ENCODE measurements around the gene BDH1. TPM values are rescaled to one million over a fixed set of nuclear protein-coding genes. Genes with fewer than 3 reads are reported as not detected.
A peak's percentile ranks its signal among the peaks of the same experiment; 100 is the strongest.
"Not testable (repeated sequence)": the region's sequence is repeated elsewhere in the genome, so short reads cannot be mapped to it uniquely, and the experiment has no call there.

The BDH1 gene
- total and polyA plus RNA-seq, 2 experiments from 2014 or later: 61.8 to 62.9 TPM

DNA sequence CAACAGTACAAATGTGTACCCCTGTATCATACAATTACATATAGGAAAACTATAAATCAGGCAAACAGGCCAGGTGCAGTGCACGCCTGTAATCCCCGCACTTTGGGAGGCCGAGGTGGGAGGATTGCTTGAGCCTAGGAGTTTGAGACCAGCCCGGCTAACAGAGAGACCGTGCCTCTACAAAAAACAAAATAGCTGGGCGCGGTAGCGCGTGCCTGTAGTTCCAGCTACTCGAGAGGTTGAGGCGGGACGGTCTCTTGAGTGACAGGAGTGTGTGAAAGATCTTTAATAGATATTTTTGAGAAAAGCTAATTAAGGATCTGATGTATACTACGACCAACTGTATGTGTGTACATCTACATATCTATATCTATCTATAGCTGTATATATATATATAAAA lies 33.8 kb upstream of the BDH1 start:
- 89% methylated on average over 13 of the region's 13 CpGs for WGBS (ENCODE audit: low lambda C conversion rate, missing lambda C conversion rate)
- TF ChIP-seq, protein P1, sequence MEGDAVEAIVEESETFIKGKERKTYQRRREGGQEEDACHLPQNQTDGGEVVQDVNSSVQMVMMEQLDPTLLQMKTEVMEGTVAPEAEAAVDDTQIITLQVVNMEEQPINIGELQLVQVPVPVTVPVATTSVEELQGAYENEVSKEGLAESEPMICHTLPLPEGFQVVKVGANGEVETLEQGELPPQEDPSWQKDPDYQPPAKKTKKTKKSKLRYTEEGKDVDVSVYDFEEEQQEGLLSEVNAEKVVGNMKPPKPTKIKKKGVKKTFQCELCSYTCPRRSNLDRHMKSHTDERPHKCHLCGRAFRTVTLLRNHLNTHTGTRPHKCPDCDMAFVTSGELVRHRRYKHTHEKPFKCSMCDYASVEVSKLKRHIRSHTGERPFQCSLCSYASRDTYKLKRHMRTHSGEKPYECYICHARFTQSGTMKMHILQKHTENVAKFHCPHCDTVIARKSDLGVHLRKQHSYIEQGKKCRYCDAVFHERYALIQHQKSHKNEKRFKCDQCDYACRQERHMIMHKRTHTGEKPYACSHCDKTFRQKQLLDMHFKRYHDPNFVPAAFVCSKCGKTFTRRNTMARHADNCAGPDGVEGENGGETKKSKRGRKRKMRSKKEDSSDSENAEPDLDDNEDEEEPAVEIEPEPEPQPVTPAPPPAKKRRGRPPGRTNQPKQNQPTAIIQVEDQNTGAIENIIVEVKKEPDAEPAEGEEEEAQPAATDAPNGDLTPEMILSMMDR (IDR thresholded peaks at IDR 0.05; ENCODE audit: poor library complexity): no peak
- TF ChIP-seq EZH2 (IDR thresholded peaks at IDR 0.05; ENCODE audit: borderline replicate concordance) (no peak), EZH2phosphoT487 (IDR thresholded peaks at IDR 0.05; ENCODE audit: low read depth, severe bottlenecking, unreplicated experiment) (no peak)
- Histone ChIP-seq H3K9me3 (ENCODE audit: low read depth) (no peaks in the 10 kb centered on the region), H3K27me3 (no peaks in the 10 kb centered on the region), H4K20me1 (ENCODE audit: insufficient read depth, poor library complexity, severe bottlenecking) (no peaks in the 10 kb centered on the region), H3K27ac (peak overlapping the region; percentile 97), H3K4me3 (no peak overlapping the region), H3K36me3 (replicated peaks; ENCODE audit: insufficient read depth, low read depth) (no peaks in the 10 kb centered on the region), H2AFZ (no peak overlapping the region), H3K9me2 (replicated peaks; ENCODE audit: insufficient read depth) (no peaks in the 10 kb centered on the region), H3K4me2 (no peak overlapping the region), H3K79me2 (no peaks in the 10 kb centered on the region), H3K4me1 (ENCODE audit: insufficient read depth) (peaks cover 19% of the 10 kb centered on the region)
- DNase-seq (ENCODE audit: low spot score): no peak

- DNase-seq (ENCODE audit: low spot score); H3K4me3 ChIP-seq: not testable (repeated sequence)
- WGBS (ENCODE audit: low lambda C conversion rate, missing lambda C conversion rate): 73% methylated on average over 10 of the region's 11 CpGs
Measured at GRCh38 chr3:197586768-197587167, 31.0 kb upstream of the BDH1 start.

GRCh38 chr3:197586181-197586580 lies 30.4 kb upstream of the BDH1 start:
- H3K4me1 ChIP-seq (ENCODE audit: insufficient read depth): peaks cover 10% of the 10 kb centered on the region
- no peaks in the 10 kb centered on the region for H4K20me1 ChIP-seq (ENCODE audit: insufficient read depth, poor library complexity, severe bottlenecking)
- H3K79me2 ChIP-seq: no peaks in the 10 kb centered on the region
- 94% methylated on average over 2 of the region's 2 CpGs for whole genome bisulfite sequencing (ENCODE audit: low lambda C conversion rate, missing lambda C conversion rate)
- H3K9me3 ChIP-seq (ENCODE audit: low read depth): no peaks in the 10 kb centered on the region
- no peak overlapping the region for H2AFZ ChIP-seq
- H3K4me3 ChIP-seq: no peak overlapping the region
- no peaks in the 10 kb centered on the region for H3K9me2 ChIP-seq (replicated peaks; ENCODE audit: insufficient read depth)
- no peaks in the 10 kb centered on the region for H3K27me3 ChIP-seq
- TF ChIP-seq, protein P1 (IDR thresholded peaks at IDR 0.05; ENCODE audit: poor library complexity): no peak
- TF ChIP-seq EZH2 (IDR thresholded peaks at IDR 0.05; ENCODE audit: borderline replicate concordance): no peak
- no peak for TF ChIP-seq EZH2phosphoT487 (IDR thresholded peaks at IDR 0.05; ENCODE audit: low read depth, severe bottlenecking, unreplicated experiment)
- no peak for DNase-seq (ENCODE audit: low spot score)
- peak overlapping the region; percentile 71 for H3K27ac ChIP-seq
- H3K36me3 ChIP-seq (replicated peaks; ENCODE audit: insufficient read depth, low read depth): no peaks in the 10 kb centered on the region
- no peak overlapping the region for H3K4me2 ChIP-seq

More at GRCh38 chr3:197586768-197587167, 31.0 kb upstream of the BDH1 start:
- Histone ChIP-seq H3K4me2 (peak overlapping the region; percentile 49), H3K27ac (peak overlapping the region; percentile 71), H3K4me1 (ENCODE audit: insufficient read depth) (peaks cover 13% of the 10 kb centered on the region)
- H3K27me3 ChIP-seq; H3K79me2 ChIP-seq; H2AFZ ChIP-seq; H3K9me3 ChIP-seq (ENCODE audit: low read depth); H4K20me1 ChIP-seq (ENCODE audit: insufficient read depth, poor library complexity, severe bottlenecking); H3K36me3 ChIP-seq (replicated peaks; ENCODE audit: insufficient read depth, low read depth); H3K9me2 ChIP-seq (replicated peaks; ENCODE audit: insufficient read depth): not testable (repeated sequence)

GRCh38 chr3:197584733-197585132 lies 29.0 kb upstream of the BDH1 start:
- no peaks in the 10 kb centered on the region for H4K20me1 ChIP-seq (ENCODE audit: insufficient read depth, poor library complexity, severe bottlenecking)
- DNase-seq (ENCODE audit: low spot score): no peak
- TF ChIP-seq EZH2phosphoT487 (IDR thresholded peaks at IDR 0.05; ENCODE audit: low read depth, severe bottlenecking, unreplicated experiment) (no peak), EZH2 (IDR thresholded peaks at IDR 0.05; ENCODE audit: borderline replicate concordance) (no peak)
- TF ChIP-seq, protein P1 (IDR thresholded peaks at IDR 0.05; ENCODE audit: poor library complexity): no peak
- no peaks in the 10 kb centered on the region for H3K79me2 ChIP-seq
- no peak overlapping the region for H3K4me3 ChIP-seq
- no peaks in the 10 kb centered on the region for H3K9me2 ChIP-seq (replicated peaks; ENCODE audit: insufficient read depth)
- no peaks in the 10 kb centered on the region for H3K27me3 ChIP-seq
- H3K4me2 ChIP-seq: no peak overlapping the region
- 90% methylated on average over 5 of the region's 5 CpGs for WGBS (ENCODE audit: low lambda C conversion rate, missing lambda C conversion rate)
- no peak overlapping the region for H3K27ac ChIP-seq
- H2AFZ ChIP-seq: no peak overlapping the region
- no peaks in the 10 kb centered on the region for H3K36me3 ChIP-seq (replicated peaks; ENCODE audit: insufficient read depth, low read depth)
- H3K4me1 ChIP-seq (ENCODE audit: insufficient read depth): no peaks in the 10 kb centered on the region
- no peaks in the 10 kb centered on the region for H3K9me3 ChIP-seq (ENCODE audit: low read depth)

Measured in hepatocyte (in vitro differentiated cells).